ENCODE measurements around the gene LRP1B.

- TF ChIP-seq CTCF (conservative IDR thresholded peaks at IDR 0.05; ENCODE audit: low read length) = peak; percentile 70
- TF ChIP-seq EZH2phosphoT487 (IDR thresholded peaks at IDR 0.05; ENCODE audit: borderline replicate concordance) = no peak
Measured at GRCh38 chr2:141554810-141555209, 576.0 kb downstream of the LRP1B start.
